NCI-H2227 (cell line): Measurements from ENCODE around the gene UNC80.

Source experiments
- DNase-seq: peaks from one replicate; lab custom pipeline; 2025; ENCODE audit not compliant: unreplicated experiment; lab: John Stamatoyannopoulos, UW

Gene UNC80

GRCh38 chr2:209969692-209970091, 198.1 kb downstream of the UNC80 start:
- DNase-seq: no peak

- DNase-seq: no peak
These were observed 198.6 kb downstream of the UNC80 start for GRCh38 chr2:209970271-209970670.

- no peak for DNase-seq
These were observed 199.1 kb downstream of the UNC80 start for GRCh38 chr2:209970711-209971110.

- DNase-seq: no peak
These were observed 201.7 kb downstream of the UNC80 start for GRCh38 chr2:209973328-209973727.

- no peak for DNase-seq
These were observed 202.9 kb downstream of the UNC80 start for GRCh38 chr2:209974576-209974975.

GRCh38 chr2:209976698-209977385, 205.2 kb downstream of the UNC80 start:
- no peak for DNase-seq

GRCh38 chr2:209977386-209978239, 206.0 kb downstream of the UNC80 start:
- peak; percentile 42 for DNase-seq

GRCh38 chr2:209984291-209984690, 212.7 kb downstream of the UNC80 start:
- DNase-seq: no peak

GRCh38 chr2:209985874-209986273, 214.2 kb downstream of the UNC80 start:
- DNase-seq: no peak

- DNase-seq: no peak
These were observed 214.8 kb downstream of the UNC80 start for GRCh38 chr2:209986415-209986814.

- DNase-seq: no peak
These were observed 216.4 kb downstream of the UNC80 start for GRCh38 chr2:209988010-209988409.

- no peak for DNase-seq
These were observed 219.2 kb downstream of the UNC80 start for GRCh38 chr2:209990838-209991237.

GRCh38 chr2:209993968-209994367, 222.3 kb downstream of the UNC80 start:
- no peak for DNase-seq

- no peak for DNase-seq
These were observed 227.0 kb downstream of the UNC80 start for GRCh38 chr2:209998596-209998995.

- DNase-seq: no peak
These were observed 229.1 kb downstream of the UNC80 start for GRCh38 chr2:210000464-210001324.

GRCh38 chr2:210002158-210003157, 230.8 kb downstream of the UNC80 start, which contains the start of gene RPE:
Gene RPE, plus strand, starts transcription at chr2:210002638. Its CDS starts 24 bp downstream, at chr2:210002662.
- peak; percentile 99 for DNase-seq

GRCh38 chr2:210003359-210003758, 231.7 kb downstream of the UNC80 start:
- DNase-seq: no peak

- DNase-seq: no peak
These were observed 233.2 kb downstream of the UNC80 start for GRCh38 chr2:210004881-210005280.

GRCh38 chr2:210007895-210008294, 236.3 kb downstream of the UNC80 start:
- DNase-seq: no peak

GRCh38 chr2:210009126-210009525, 237.5 kb downstream of the UNC80 start:
- no peak for DNase-seq
